AG10803 (cell line): ENCODE data around the gene NCF4.
A peak's percentile ranks its signal among the peaks of the same experiment; 100 is the strongest.

Experiments
- DNase-seq: peaks from one replicate; pipeline ENCODE4 v3.0.0; 2010; ENCODE audit warnings: low read depth
- H3K4me3 ChIP-seq: 2 replicates; pipeline ENCODE4 v1.5.1; 2011; ENCODE audit warnings: mild to moderate bottlenecking, low read length, control low read depth
- CTCF ChIP-seq: conservative IDR thresholded peaks from 2 replicates; pipeline ENCODE4 v1.5.1; 2011; ENCODE audit warnings: mild to moderate bottlenecking, low read length, control low read depth, inconsistent platforms

Gene NCF4

GRCh38 chr22:36852056-36852973 is 8.5 kb upstream of the NCF4 start:
- no peak for DNase-seq
- no peak overlapping the region for H3K4me3 ChIP-seq
- TF ChIP-seq CTCF = no peak

- peak; percentile 18 for DNase-seq
- TF ChIP-seq CTCF = peak; percentile 52
- no peak overlapping the region for H3K4me3 ChIP-seq
Observed at GRCh38 chr22:36853407-36854099, 7.3 kb upstream of the NCF4 start.

GRCh38 chr22:36855478-36855877 is 5.3 kb upstream of the NCF4 start:
- DNase-seq = no peak

GRCh38 chr22:36856121-36856791 is 4.5 kb upstream of the NCF4 start:
- peak; percentile 100 for TF ChIP-seq CTCF
- peak; percentile 74 for DNase-seq
- no peak overlapping the region for H3K4me3 ChIP-seq

More at GRCh38 chr22:36855478-36855877, 5.3 kb upstream of the NCF4 start:
- H3K4me3 ChIP-seq = no peak overlapping the region
- TF ChIP-seq CTCF = no peak

GRCh38 chr22:36856792-36857135 is 4.0 kb upstream of the NCF4 start:
- no peak for TF ChIP-seq CTCF
- no peak overlapping the region for H3K4me3 ChIP-seq

GRCh38 chr22:36858156-36858555 is 2.6 kb upstream of the NCF4 start:
- no peak for TF ChIP-seq CTCF
- no peak overlapping the region for H3K4me3 ChIP-seq
- no peak for DNase-seq

More at GRCh38 chr22:36856792-36857135, 4.0 kb upstream of the NCF4 start:
- DNase-seq = no peak
